GM19193 (cell line): Measurements from ENCODE around the gene SCARB1.

ENCODE experiments used
- POLR2A ChIP-seq: IDR thresholded peaks from 4 replicates; pipeline ENCODE4 v1.6.1; 2011; ENCODE audit not compliant: insufficient read depth, insufficient read length; ENCODE audit errors: extremely low read depth

SCARB1 gene

GRCh38 chr12:124837958-124838803, 25.5 kb downstream of the SCARB1 start:
- TF ChIP-seq POLR2A = no peak

- TF ChIP-seq POLR2A = no peak
These were observed 26.3 kb downstream of the SCARB1 start for GRCh38 chr12:124837249-124837897.

DNA sequence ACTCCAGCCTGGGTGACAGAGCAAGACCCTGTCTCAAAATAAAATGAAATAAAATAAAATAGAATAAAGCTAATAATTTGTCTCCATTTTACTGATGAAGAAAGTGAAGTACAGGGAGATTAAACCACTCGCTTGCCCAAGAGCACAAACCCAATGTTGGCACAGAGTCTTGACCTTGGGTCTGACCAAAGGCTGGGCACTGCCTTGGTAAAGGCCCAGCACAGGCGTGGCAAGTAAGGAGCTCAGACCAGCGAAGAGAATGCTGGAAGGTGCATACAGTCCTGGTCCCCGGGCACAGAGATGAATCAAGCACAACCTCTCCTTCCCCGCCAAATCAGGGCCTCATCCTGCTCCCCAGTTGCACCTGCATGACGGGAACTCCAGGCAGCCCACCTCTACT, 26.9 kb downstream of the SCARB1 start:
- no peak for TF ChIP-seq POLR2A

GRCh38 chr12:124835656-124836410, 27.8 kb downstream of the SCARB1 start:
- no peak for TF ChIP-seq POLR2A

GRCh38 chr12:124834822-124835221, 28.8 kb downstream of the SCARB1 start:
- no peak for TF ChIP-seq POLR2A

DNA sequence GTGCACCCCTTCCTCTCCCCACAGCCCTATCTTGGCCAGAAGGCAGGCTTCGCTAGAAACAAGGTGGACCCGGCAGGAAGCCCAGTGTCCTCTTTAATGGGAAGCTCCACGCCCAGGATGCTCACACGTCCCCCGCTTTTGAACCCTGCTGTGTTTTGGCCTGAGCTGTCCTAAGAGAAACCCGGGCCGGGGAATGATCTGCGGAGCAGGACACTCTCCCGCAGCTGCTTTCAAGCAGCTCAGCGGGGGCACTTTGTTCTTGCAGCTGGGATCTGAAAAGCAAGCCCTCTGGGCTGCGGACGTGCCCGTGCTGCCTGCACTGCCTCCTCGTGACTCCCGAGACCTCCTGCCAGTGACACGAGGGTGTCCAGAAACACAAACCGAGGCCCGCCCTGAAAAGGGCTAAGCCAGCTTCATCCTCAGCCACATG, 30.0 kb downstream of the SCARB1 start:
- no peak for TF ChIP-seq POLR2A

DNA sequence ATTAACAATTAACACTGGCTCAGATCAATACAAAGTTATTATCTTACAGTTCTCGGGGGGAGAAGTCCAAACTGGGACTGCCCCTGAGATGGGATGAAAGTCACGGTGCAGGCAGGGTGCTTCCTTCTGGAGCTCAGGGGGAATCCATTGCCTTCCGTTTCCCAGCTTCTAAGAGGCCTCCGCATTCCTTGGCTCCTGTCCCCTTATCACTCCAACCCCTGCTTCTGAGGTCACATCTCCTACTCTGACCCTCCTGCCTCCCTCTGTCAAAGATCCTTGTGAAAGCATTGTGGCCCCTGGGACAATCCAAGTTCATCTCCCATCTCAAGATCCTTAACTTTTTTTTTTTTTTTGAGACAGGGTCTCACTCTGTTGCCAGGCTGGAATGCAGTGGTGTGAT, 30.8 kb downstream of the SCARB1 start:
- no peak for TF ChIP-seq POLR2A

- no peak for TF ChIP-seq POLR2A
These were observed 32.1 kb downstream of the SCARB1 start for GRCh38 chr12:124831590-124831989.

- TF ChIP-seq POLR2A = no peak
These were observed 33.4 kb downstream of the SCARB1 start for GRCh38 chr12:124830306-124830705.

- no peak for TF ChIP-seq POLR2A
These were observed 33.9 kb downstream of the SCARB1 start for GRCh38 chr12:124829708-124830304.

GRCh38 chr12:124829008-124829707, 34.5 kb downstream of the SCARB1 start:
- no peak for TF ChIP-seq POLR2A

DNA sequence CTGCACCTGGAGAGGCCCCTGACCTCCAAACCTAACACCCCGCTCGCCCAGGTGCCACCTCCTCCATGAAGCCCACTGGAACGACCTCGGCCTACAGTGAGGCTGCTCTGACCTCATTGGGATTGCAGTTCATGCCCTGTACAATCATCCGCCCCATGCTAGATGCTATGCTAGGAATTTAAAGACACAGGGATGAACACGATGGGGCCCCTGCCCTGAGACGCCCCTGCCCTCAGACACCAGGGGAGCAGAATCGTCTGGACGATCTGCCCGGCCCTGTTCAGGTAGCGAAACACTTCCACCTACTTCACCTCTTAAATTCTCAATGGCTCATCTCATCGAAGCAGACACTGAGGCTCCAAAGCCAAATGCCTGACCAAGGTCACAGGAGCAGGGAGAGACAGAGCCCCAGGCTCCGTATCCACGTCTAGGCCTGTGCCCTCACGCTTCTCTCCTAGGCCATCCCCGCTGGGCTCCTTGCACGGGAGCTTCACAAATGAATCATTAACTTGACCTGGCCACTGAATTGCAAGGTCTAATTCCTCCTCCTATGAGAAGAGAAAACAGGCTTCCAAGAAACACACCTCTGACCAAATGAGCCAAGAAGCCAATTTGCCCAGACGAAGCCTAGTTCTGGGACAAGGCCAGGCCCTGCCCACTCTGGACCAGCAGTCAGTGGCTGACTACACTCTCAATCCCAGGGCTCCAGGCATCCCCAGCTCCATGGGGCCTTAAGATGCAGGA, 35.2 kb downstream of the SCARB1 start:
- TF ChIP-seq POLR2A = no peak

DNA sequence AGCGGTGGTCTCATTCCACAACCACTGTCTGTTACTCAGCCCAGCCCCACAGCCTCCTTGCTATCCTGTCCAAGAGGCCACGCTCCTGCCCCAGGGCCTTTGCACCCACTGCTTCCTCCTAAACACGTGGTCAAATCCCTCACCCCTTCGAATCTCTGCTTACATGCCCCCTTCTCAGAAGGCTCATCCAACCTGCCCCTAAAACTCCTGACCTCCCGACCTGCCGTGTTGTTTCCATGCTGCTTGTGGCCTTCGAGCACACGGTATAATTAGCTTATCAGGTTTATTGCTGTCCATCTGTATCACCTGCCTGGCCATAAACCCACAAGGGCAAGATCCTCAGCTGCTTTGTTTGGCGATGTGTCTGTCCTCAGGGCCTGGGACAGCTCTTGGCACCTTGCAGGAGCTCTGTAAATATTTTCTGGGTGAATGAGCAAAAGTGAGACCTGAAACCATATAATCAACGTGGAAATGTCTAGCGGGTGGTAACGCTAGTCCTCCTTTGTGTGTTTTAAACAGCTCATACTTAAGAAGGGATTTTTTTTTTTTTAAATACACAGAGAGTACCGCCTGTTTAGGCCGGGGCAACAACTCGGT, 36.0 kb downstream of the SCARB1 start:
- TF ChIP-seq POLR2A = no peak
